ENCODE results near the gene GGTLC3. TPM values are rescaled to one million over a fixed set of nuclear protein-coding genes. Genes with fewer than 3 reads are reported as not detected.
"Not testable (repeated sequence)": the region's sequence is repeated elsewhere in the genome, so short reads cannot be mapped to it uniquely, and the experiment has no call there.

GGTLC3 gene
- polyA plus RNA-seq, 3 donors: 0.30 TPM; not detected in 2

GRCh38 chr22:18522762-18523161 is 4.8 kb upstream of the GGTLC3 start:
- DNase-seq (ENCODE audit: low read depth in 3 of 3, low spot score in 2 of 3): not testable (repeated sequence)

GRCh38 chr22:18513454-18513853 is 4.5 kb downstream of the GGTLC3 start:
- not testable (repeated sequence) for DNase-seq (ENCODE audit: low read depth in 3 of 3, low spot score in 2 of 3)

GRCh38 chr22:18512378-18512777 is 5.6 kb downstream of the GGTLC3 start:
- DNase-seq (ENCODE audit: low read depth in 3 of 3, low spot score in 2 of 3): not testable (repeated sequence)

GRCh38 chr22:18511327-18511726 is 6.6 kb downstream of the GGTLC3 start:
- DNase-seq (ENCODE audit: low read depth in 3 of 3, low spot score in 2 of 3): not testable (repeated sequence)

GRCh38 chr22:18496227-18496626 is 21.7 kb downstream of the GGTLC3 start:
- DNase-seq (ENCODE audit: low read depth in 3 of 3, low spot score in 2 of 3): not testable (repeated sequence)

Other genes starting within 250 kb of the GGTLC3 start
- under 1 TPM in 2 of 3 donors, not detected in 1; 0.15 to 0.83 TPM for gene TMEM191B, start 9.6 kb upstream of the GGTLC3 start, polyA plus RNA-seq (ENCODE audit: insufficient read length in 3 of 3)
- gene RIMBP3, start 93.8 kb upstream of the GGTLC3 start, polyA plus RNA-seq (ENCODE audit: insufficient read length in 3 of 3): under 1 TPM; 0.18 to 0.27 (median 0.26) TPM

All from right renal cortex interstitium (tissue), 3 donors.